OCI-LY1 (cell line): ENCODE results near the gene TMEM9.
"Not testable (repeated sequence)": the region's sequence is repeated elsewhere in the genome, so short reads cannot be mapped to it uniquely, and the experiment has no call there.

Experiments
- H2AFZ ChIP-seq: fragments of 200-600 bp; sonication (generic), shearing (Covaris generic); 2 replicates; pipeline ENCODE4 v1.6.0; 2014; ENCODE audit warnings: antibody characterized with exemption, mild to moderate bottlenecking, low read length
- H3F3A ChIP-seq: fragments of 200-600 bp; sonication (generic), shearing (Covaris generic); 2 replicates; pipeline ENCODE4 v1.6.0; 2014; ENCODE audit warnings: mild to moderate bottlenecking, antibody characterized with exemption, low read length, moderate library complexity; ENCODE audit not compliant: insufficient read depth
- H3K27ac ChIP-seq: fragments of 200-600 bp; sonication (generic); 2 replicates; pipeline ENCODE4 v1.5.1; 2014; ENCODE audit warnings: low read length, mixed run types, mild to moderate bottlenecking, low read depth; ENCODE audit not compliant: poor library complexity, severe bottlenecking
- H3K27me3 ChIP-seq: fragments of 200-600 bp; sonication (generic); 2 replicates; pipeline ENCODE4 v1.6.0; 2014; ENCODE audit warnings: antibody characterized with exemption, mild to moderate bottlenecking, low read length, moderate library complexity; ENCODE audit not compliant: insufficient read depth
- H3K36me3 ChIP-seq: fragments of 200-600 bp; sonication (generic); 2 replicates; pipeline ENCODE4 v1.6.1; 2014; ENCODE audit warnings: mild to moderate bottlenecking, antibody characterized with exemption, low read length, moderate library complexity, mixed read lengths; ENCODE audit not compliant: insufficient read depth
- H3K4me1 ChIP-seq: fragments of 200-600 bp; sonication (generic); 2 replicates; pipeline ENCODE4 v1.5.1; 2014; ENCODE audit warnings: mild to moderate bottlenecking, low read length, moderate library complexity; ENCODE audit not compliant: insufficient read depth, severe bottlenecking
- H3K4me2 ChIP-seq: fragments of 200-600 bp; sonication (generic), shearing (Covaris generic); 2 replicates; pipeline ENCODE4 v1.6.1; 2014; ENCODE audit warnings: low read length
- H3K4me3 ChIP-seq: fragments of 200-600 bp; sonication (generic); 2 replicates; pipeline ENCODE4 v1.5.1; 2014; ENCODE audit warnings: low read length, low read depth, mild to moderate bottlenecking, mixed read lengths; ENCODE audit not compliant: poor library complexity, severe bottlenecking
- H3K79me2 ChIP-seq: fragments of 200-600 bp; shearing (Covaris generic); 2 replicates; pipeline ENCODE4 v1.6.1; 2016; ENCODE audit warnings: mixed run types, low read length, mixed read lengths; ENCODE audit not compliant: insufficient read depth
- H3K9ac ChIP-seq: fragments of 200-600 bp; sonication (generic), shearing (Covaris generic); 2 replicates; pipeline ENCODE4 v1.6.1; 2014; ENCODE audit warnings: mild to moderate bottlenecking, low read length, mixed read lengths
- H3K9me2 ChIP-seq: fragments of 200-600 bp; sonication (generic), shearing (Covaris generic); 2 replicates; pipeline ENCODE4 v1.6.1; 2014; ENCODE audit warnings: low read depth, mild to moderate bottlenecking, low read length, mixed read lengths
- H3K9me3 ChIP-seq: fragments of 200-600 bp; shearing (Covaris generic); 2 replicates; pipeline ENCODE4 v1.6.1; 2014; ENCODE audit warnings: low read length, mixed read lengths
- H4K20me1 ChIP-seq: fragments of 200-600 bp; sonication (generic), shearing (Covaris generic); 2 replicates; pipeline ENCODE4 v1.6.0; 2016; ENCODE audit warnings: mild to moderate bottlenecking, low read length; ENCODE audit not compliant: insufficient read depth
- EZH2 ChIP-seq: fragments of 200-600 bp; sonication (generic), shearing (Covaris generic); IDR thresholded peaks from 2 replicates; pipeline ENCODE4 v1.8.0; 2017; ENCODE audit warnings: borderline replicate concordance, mixed run types, mild to moderate bottlenecking, antibody characterized with exemption, low read length, moderate library complexity, mixed read lengths
- TF ChIP-seq, protein P1 (sequence below): fragments of 200-600 bp; sonication (generic), shearing (Covaris generic); IDR thresholded peaks from 2 replicates; pipeline ENCODE4 v1.5.1; 2017; ENCODE audit warnings: mild to moderate bottlenecking, antibody characterized with exemption, low read length, moderate library complexity, mixed read lengths

Gene TMEM9

DNA sequence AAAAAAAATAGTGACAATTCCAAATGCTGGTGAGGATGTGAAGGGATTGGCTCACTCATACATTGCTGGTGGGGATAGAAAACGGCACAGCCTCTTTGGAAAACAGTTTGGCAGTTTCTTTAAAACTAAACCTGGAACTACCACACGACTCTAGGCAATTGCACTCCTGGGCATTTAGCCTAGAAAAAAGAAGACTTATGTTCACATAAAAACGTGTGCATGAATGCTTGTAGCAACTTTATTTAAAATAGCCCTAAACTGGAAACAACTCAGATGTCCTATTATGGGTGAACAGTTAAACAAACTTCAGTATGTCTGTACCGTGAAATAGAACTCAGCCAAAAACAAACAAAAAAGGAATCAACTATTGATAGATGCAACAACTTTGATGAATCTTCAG lies 9.4 kb upstream of the TMEM9 start:
- H3K27me3 ChIP-seq, result peaks cover 4% of the 10 kb centered on the region; the same call in 1 of the 2 replicates
- TF ChIP-seq, protein P1, sequence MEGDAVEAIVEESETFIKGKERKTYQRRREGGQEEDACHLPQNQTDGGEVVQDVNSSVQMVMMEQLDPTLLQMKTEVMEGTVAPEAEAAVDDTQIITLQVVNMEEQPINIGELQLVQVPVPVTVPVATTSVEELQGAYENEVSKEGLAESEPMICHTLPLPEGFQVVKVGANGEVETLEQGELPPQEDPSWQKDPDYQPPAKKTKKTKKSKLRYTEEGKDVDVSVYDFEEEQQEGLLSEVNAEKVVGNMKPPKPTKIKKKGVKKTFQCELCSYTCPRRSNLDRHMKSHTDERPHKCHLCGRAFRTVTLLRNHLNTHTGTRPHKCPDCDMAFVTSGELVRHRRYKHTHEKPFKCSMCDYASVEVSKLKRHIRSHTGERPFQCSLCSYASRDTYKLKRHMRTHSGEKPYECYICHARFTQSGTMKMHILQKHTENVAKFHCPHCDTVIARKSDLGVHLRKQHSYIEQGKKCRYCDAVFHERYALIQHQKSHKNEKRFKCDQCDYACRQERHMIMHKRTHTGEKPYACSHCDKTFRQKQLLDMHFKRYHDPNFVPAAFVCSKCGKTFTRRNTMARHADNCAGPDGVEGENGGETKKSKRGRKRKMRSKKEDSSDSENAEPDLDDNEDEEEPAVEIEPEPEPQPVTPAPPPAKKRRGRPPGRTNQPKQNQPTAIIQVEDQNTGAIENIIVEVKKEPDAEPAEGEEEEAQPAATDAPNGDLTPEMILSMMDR, result no peak
- TF ChIP-seq EZH2, result no peak
- no peaks in the 10 kb centered on the region for H3K4me1 ChIP-seq
- no peaks in the 10 kb centered on the region for H3K9me3 ChIP-seq
- no peak overlapping the region for H3K27ac ChIP-seq
- H3K79me2 ChIP-seq, result no peaks in the 10 kb centered on the region
- no peaks in the 10 kb centered on the region for H4K20me1 ChIP-seq
- H3K9ac ChIP-seq, result no peak overlapping the region
- H3F3A ChIP-seq, result no peaks in the 10 kb centered on the region
- no peaks in the 10 kb centered on the region for H3K9me2 ChIP-seq
- H3K4me2 ChIP-seq, result no peak overlapping the region
- no peaks in the 10 kb centered on the region for H3K36me3 ChIP-seq
- no peak overlapping the region for H2AFZ ChIP-seq
- no peak overlapping the region for H3K4me3 ChIP-seq

DNA sequence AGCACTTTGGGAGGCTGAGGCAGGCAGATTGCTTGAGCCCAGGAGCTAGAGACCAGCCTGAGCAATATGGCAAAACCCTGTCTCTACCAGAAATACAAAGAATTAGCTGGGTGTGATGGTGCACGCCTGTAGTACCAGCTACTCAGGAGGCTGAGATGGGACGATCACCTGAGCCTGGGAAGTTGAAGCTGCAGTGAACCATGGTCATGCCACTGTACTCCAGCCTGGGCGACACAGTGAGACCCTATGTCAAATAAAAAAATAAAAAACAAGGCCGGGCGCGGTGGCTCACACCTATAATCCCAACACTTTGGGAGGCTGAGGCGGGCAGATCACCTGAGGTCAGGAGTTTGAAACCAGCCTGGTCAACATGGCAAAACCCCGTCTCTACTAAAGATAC lies 8.8 kb upstream of the TMEM9 start:
- not testable (repeated sequence) for H3K79me2 ChIP-seq, H3K4me3 ChIP-seq, H3K36me3 ChIP-seq, H3K9me3 ChIP-seq, H3K27ac ChIP-seq, H3K27me3 ChIP-seq, H3K4me2 ChIP-seq, H4K20me1 ChIP-seq, H3K9me2 ChIP-seq, H3K9ac ChIP-seq, H2AFZ ChIP-seq, H3K4me1 ChIP-seq, H3F3A ChIP-seq

DNA sequence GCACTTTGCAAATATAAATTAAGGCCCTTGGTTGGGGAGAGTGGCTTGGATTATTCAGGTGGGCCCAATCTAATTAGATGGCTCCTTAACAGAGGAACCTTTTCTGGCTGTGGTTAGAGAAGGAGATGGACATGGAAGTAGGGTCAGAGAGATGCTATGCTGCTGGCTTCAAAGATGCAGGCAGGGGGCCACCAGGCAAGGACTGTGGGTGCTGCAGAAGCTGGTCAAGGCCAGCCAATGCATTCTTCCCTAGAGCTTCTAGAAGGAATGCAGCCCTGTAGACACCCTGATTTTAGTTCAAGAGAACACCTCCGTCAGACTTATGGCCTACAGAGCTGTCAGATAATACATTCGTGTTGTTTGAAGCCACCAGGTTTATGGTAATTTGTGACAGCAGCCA lies 3.7 kb upstream of the TMEM9 start:
- no peak overlapping the region for H3K4me3 ChIP-seq
- H2AFZ ChIP-seq, result no peak overlapping the region
- no peak overlapping the region for H3K4me2 ChIP-seq
- H3K9me3 ChIP-seq, result peaks cover 8% of the 10 kb centered on the region; the same call in 1 of the 2 replicates
- TF ChIP-seq EZH2, result no peak
- TF ChIP-seq, protein P1, result no peak
- no peaks in the 10 kb centered on the region; the same call in 1 of the 2 replicates for H3K36me3 ChIP-seq
- peaks cover 13% of the 10 kb centered on the region for H3K4me1 ChIP-seq
- H3F3A ChIP-seq, result no peaks in the 10 kb centered on the region
- H3K27ac ChIP-seq, result no peak overlapping the region
- no peaks in the 10 kb centered on the region for H4K20me1 ChIP-seq
- no peaks in the 10 kb centered on the region for H3K9me2 ChIP-seq
- H3K79me2 ChIP-seq, result no peaks in the 10 kb centered on the region
- no peak overlapping the region for H3K9ac ChIP-seq
- H3K27me3 ChIP-seq, result no peaks in the 10 kb centered on the region; the same call in 1 of the 2 replicates

DNA sequence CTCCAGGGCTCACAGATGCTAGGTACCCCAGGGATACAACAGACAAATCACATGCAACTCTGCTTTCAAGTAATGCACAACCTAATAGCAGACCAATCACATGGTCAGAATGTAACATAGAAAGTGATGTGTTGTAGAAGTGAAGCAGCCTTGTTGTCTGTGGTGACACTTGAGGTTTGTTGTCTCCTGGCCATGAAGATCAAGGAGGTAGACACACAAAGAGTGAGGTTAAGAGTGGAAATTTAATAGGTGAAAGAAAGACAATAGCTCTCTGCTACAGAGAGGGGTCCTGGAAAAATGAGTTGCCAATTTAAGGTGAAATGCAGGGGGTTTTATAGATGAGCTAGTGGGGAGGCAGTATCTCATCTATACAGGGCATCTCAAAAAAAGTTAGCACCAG lies 2.5 kb upstream of the TMEM9 start:
- H3K27me3 ChIP-seq, result no peaks in the 10 kb centered on the region; the same call in 1 of the 2 replicates
- no peak overlapping the region for H3K27ac ChIP-seq
- no peak overlapping the region for H2AFZ ChIP-seq
- no peak overlapping the region for H3K4me2 ChIP-seq
- no peak overlapping the region for H3K9ac ChIP-seq
- H3K79me2 ChIP-seq, result no peaks in the 10 kb centered on the region
- H3F3A ChIP-seq, result no peaks in the 10 kb centered on the region
- no peak overlapping the region for H3K4me3 ChIP-seq
- H3K4me1 ChIP-seq, result peaks cover 18% of the 10 kb centered on the region
- TF ChIP-seq EZH2, result no peak
- TF ChIP-seq, protein P1, result no peak
- no peaks in the 10 kb centered on the region for H3K9me2 ChIP-seq
- no peaks in the 10 kb centered on the region for H4K20me1 ChIP-seq
- H3K36me3 ChIP-seq, result no peaks in the 10 kb centered on the region; the same call in none of the 2 replicates
- peaks cover 8% of the 10 kb centered on the region; the same call in 1 of the 2 replicates for H3K9me3 ChIP-seq
